ENCODE results near the gene ZNF438. TPM values are rescaled to one million over a fixed set of nuclear protein-coding genes. Genes with fewer than 3 reads are reported as not detected.

ZNF438 gene
- total and polyA plus RNA-seq, 10 of the 15 experiments (the other 5 are each of a cell fraction or from before 2014, with no cell fraction given): 0.93 to 5.2 (median 1.9) TPM

DNA sequence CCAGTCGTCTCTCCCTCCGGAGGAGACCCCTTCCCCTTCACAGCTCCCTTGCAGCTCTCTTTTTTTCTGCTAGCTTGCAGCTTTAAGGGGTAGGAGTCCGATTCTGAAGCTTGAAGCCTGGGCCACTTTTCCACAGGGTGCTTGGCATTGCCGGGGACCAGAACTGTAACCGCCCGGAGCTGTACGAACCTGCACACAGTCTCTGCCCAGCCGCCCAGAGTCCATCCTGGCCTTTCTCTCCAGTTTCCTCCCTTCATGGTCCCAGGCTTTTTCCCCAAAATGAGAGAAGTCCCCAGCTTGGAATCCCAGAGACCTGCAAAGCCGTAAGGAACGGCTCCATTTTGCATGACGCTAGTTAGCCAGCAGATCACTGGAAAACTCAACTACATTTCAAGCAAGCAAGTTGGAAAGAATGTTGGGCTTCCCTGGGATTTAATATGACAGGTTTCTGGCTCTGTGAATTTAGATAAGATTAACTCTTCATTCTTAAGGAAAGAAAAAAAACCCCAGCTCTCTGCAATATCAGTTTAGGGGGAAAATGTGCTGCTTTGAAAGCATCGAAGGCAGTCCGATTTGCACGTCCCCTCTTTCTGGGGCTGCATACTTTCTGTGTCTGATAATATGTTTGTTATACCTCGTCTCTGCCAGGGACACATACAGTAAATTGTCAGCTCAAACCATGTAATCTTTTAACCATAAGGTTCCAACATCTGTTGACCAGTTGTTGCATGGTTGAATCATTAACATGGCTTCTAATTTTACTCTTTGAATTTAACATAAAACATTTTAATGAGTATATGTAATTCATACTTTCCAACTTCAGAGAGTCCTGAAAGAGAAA lies 212.1 kb downstream of the ZNF438 start:
- SMC1A ChIA-PET (ENCODE audit: uncharacterized antibody, unreplicated experiment): interaction anchor here (0.6 kb wide), 1 partner anchor 16 kb away, joined by 3 read pairs; no protein-coding TSS in a partner anchor
- CTCF ChIA-PET: no interaction called here
- BruUV-seq (replicated peaks): no TSS peak
- 86% methylated on average over 15 of the region's 15 CpGs for WGBS (ENCODE audit: insufficient coverage, insufficient replicate concordance, low lambda C conversion rate, missing lambda C conversion rate)
- in situ Hi-C loops (cut with MboI) (no loop called here), intact Hi-C loops (cut with micrococcal nuclease; ENCODE audit: unreplicated experiment) (no loop called here)
- POLR2A ChIA-PET: no interaction called here
- no peaks in the 10 kb centered on the region for H3K27me3 ChIP-seq (replicated peaks in 1 of 2; ENCODE audit: control insufficient read depth in 2 of 2, insufficient read depth in 2 of 2, low read length in 1 of 2)
- no peak for ATAC-seq
- H3K4me3 ChIP-seq: no peak overlapping the region
- FAIRE-seq: no peak
- H3K79me2 ChIP-seq (ENCODE audit: control insufficient read depth, insufficient read depth, low read length): no peaks in the 10 kb centered on the region
- no peaks in the 10 kb centered on the region for H4K20me1 ChIP-seq (ENCODE audit: control insufficient read depth, insufficient read depth)
- no peak overlapping the region for H2AFZ ChIP-seq (ENCODE audit: control insufficient read depth, low read depth, low read length)
- no peaks in the 10 kb centered on the region for H3K36me3 ChIP-seq (ENCODE audit: control insufficient read depth in 2 of 2, insufficient read depth in 2 of 2, low read length in 1 of 2)
- H3K4me1 ChIP-seq (ENCODE audit: control insufficient read depth, insufficient read depth, low read length): 0 out of 2 replicates have a peak, but pooled peaks cover 4% of the 10 kb centered on the region
- no peak for DNase-seq (ENCODE audit: low read depth, low spot score)
- H3K27ac ChIP-seq (ENCODE audit: control insufficient read depth, insufficient read depth): no peak overlapping the region
- H3K4me2 ChIP-seq (ENCODE audit: control insufficient read depth, insufficient read depth): no peak overlapping the region
- H3K9me3 ChIP-seq (replicated peaks; ENCODE audit: control insufficient read depth, insufficient read depth, low read length): no peaks in the 10 kb centered on the region
- RAD21 ChIA-PET (ENCODE audit: unreplicated experiment): no interaction called here
- TF ChIP-seq, protein P1, sequence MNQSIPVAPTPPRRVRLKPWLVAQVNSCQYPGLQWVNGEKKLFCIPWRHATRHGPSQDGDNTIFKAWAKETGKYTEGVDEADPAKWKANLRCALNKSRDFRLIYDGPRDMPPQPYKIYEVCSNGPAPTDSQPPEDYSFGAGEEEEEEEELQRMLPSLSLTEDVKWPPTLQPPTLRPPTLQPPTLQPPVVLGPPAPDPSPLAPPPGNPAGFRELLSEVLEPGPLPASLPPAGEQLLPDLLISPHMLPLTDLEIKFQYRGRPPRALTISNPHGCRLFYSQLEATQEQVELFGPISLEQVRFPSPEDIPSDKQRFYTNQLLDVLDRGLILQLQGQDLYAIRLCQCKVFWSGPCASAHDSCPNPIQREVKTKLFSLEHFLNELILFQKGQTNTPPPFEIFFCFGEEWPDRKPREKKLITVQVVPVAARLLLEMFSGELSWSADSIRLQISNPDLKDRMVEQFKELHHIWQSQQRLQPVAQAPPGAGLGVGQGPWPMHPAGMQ (IDR thresholded peaks at IDR 0.05; ENCODE audit: borderline replicate concordance): no peak
- TF ChIP-seq CBFB (IDR thresholded peaks at IDR 0.05; ENCODE audit: low read depth) (no peak), SUZ12 (IDR thresholded peaks at IDR 0.05; ENCODE audit: unreplicated experiment) (no peak), SIN3A (IDR thresholded peaks at IDR 0.05; ENCODE audit: low read depth, low read length) (no peak)
- TF ChIP-seq, protein P2, sequence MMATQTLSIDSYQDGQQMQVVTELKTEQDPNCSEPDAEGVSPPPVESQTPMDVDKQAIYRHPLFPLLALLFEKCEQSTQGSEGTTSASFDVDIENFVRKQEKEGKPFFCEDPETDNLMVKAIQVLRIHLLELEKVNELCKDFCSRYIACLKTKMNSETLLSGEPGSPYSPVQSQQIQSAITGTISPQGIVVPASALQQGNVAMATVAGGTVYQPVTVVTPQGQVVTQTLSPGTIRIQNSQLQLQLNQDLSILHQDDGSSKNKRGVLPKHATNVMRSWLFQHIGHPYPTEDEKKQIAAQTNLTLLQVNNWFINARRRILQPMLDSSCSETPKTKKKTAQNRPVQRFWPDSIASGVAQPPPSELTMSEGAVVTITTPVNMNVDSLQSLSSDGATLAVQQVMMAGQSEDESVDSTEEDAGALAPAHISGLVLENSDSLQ (IDR thresholded peaks at IDR 0.05): no peak
- H3K9ac ChIP-seq (ENCODE audit: control insufficient read depth, insufficient read depth, low read length): no peak overlapping the region
